HEK293 (cell line): Measurements from ENCODE around the gene FZD1.

Source experiments
- CTCF ChIA-PET: fragments of 350-600 bp; formaldehyde crosslinking; extraction: SDS; loops from one replicate; lab custom pipeline; 2021; ENCODE audit warnings: antibody characterized with exemption; lab: Yijun Ruan, JAX
- POLR2A ChIA-PET: fragments of 300-600 bp; formaldehyde crosslinking; extraction: SDS; loops from one replicate; lab custom pipeline; 2020; ENCODE audit warnings: antibody characterized with exemption, inconsistent platforms; lab: Yijun Ruan, JAX
- H3K27ac ChIP-seq: fragments of 200-500 bp; sonication (Bioruptor generic); 2 replicates; pipeline ENCODE4 v1.5.1; 2014; ENCODE audit warnings: low read depth, low read length, control low read depth, inconsistent platforms; ENCODE audit errors: extremely low read depth
- H3K36me3 ChIP-seq, 2 experiments: fragments of 200-500 bp in 1 of 2; sonication (Bioruptor generic) in 1 of 2; 1 replicate in 1 of 2; 2 replicates in 1 of 2; pipeline ENCODE4 v1.5.1; 2014 to 2017; ENCODE audit warnings: inconsistent platforms in 2 of 2, low read length in 2 of 2; ENCODE audit not compliant: control insufficient read depth in 2 of 2, insufficient read depth in 1 of 2
- H3K4me1 ChIP-seq: fragments of 200-500 bp; sonication (Bioruptor generic); 2 replicates; pipeline ENCODE4 v1.5.1; 2014; ENCODE audit warnings: mild to moderate bottlenecking, low read length, inconsistent platforms; ENCODE audit not compliant: control insufficient read depth, insufficient read depth
- H3K4me3 ChIP-seq: 2 replicates; pipeline ENCODE4 v1.5.1; 2011; ENCODE audit warnings: low read depth, mild to moderate bottlenecking, control low read depth, low read length, moderate library complexity
- H3K9me3 ChIP-seq: fragments of 200-500 bp; sonication (Bioruptor generic); 2 replicates; pipeline ENCODE4 v1.5.1; 2014; ENCODE audit warnings: low read depth, low read length, inconsistent platforms; ENCODE audit not compliant: control insufficient read depth, insufficient read depth
- IKZF3 ChIP-seq: fragments of 450-650 bp; IDR thresholded peaks from 2 replicates; pipeline ENCODE4 v1.5.0; 2018; ENCODE audit warnings: missing biosample characterization, mild to moderate bottlenecking, missing genetic modification characterization, moderate library complexity
- KLF10 ChIP-seq: fragments of 450-650 bp; IDR thresholded peaks from 2 replicates; pipeline ENCODE4 v1.5.1; 2018; ENCODE audit warnings: missing biosample characterization, mild to moderate bottlenecking, missing genetic modification characterization
- MEIS1 ChIP-seq: sonication (generic); formaldehyde crosslinking; IDR thresholded peaks from 2 replicates; pipeline ENCODE4 v1.8.1; 2022; ENCODE audit warnings: missing genetic modification reagents, mild to moderate bottlenecking, borderline replicate concordance
- PATZ1 ChIP-seq: fragments of 450-650 bp; formaldehyde crosslinking; IDR thresholded peaks from 2 replicates; pipeline ENCODE4 v1.5.1; 2016; ENCODE audit warnings: missing biosample characterization, missing genetic modification characterization
- PBX3 ChIP-seq: sonication (generic); formaldehyde crosslinking; IDR thresholded peaks from 2 replicates; pipeline ENCODE4 v1.8.1; 2022; ENCODE audit warnings: mild to moderate bottlenecking, moderate library complexity, missing genetic modification reagents
- YY1 ChIP-seq: fragments of 450-650 bp; formaldehyde crosslinking; IDR thresholded peaks from 2 replicates; pipeline ENCODE4 v1.5.1; 2018; ENCODE audit warnings: missing biosample characterization, missing genetic modification characterization
- ZBTB26 ChIP-seq: fragments of 450-650 bp; formaldehyde crosslinking; optimal IDR thresholded peaks from 2 replicates; pipeline ENCODE3; 2016; ENCODE audit warnings: missing biosample characterization, mild to moderate bottlenecking, missing genetic modification characterization
- ZBTB7A ChIP-seq: fragments of 450-650 bp; formaldehyde crosslinking; IDR thresholded peaks from 2 replicates; pipeline ENCODE4 v1.5.1; 2016; ENCODE audit warnings: low read depth, missing biosample characterization, missing genetic modification characterization
- ZNF132 ChIP-seq: fragments of 450-650 bp; formaldehyde crosslinking; IDR thresholded peaks from 2 replicates; pipeline ENCODE4 v1.5.1; 2017; ENCODE audit warnings: missing biosample characterization, missing genetic modification characterization, borderline replicate concordance
- ZNF18 ChIP-seq: fragments of 450-650 bp; formaldehyde crosslinking; IDR thresholded peaks from 2 replicates; pipeline ENCODE4 v1.5.1; 2016; ENCODE audit warnings: missing biosample characterization, missing genetic modification characterization
- ZNF341 ChIP-seq: fragments of 450-650 bp; formaldehyde crosslinking; IDR thresholded peaks from 2 replicates; pipeline ENCODE4; 2016; ENCODE audit warnings: low read depth, missing biosample characterization, missing genetic modification characterization
- ZNF777 ChIP-seq: fragments of 450-650 bp; formaldehyde crosslinking; IDR thresholded peaks from 2 replicates; pipeline ENCODE4 v1.5.1; 2017; ENCODE audit warnings: missing biosample characterization, missing genetic modification characterization, borderline replicate concordance
- ZNF837 ChIP-seq: fragments of 450-650 bp; formaldehyde crosslinking; IDR thresholded peaks from 2 replicates; pipeline ENCODE4 v1.5.1; 2016; ENCODE audit warnings: missing biosample characterization, missing genetic modification characterization

The FZD1 gene

GRCh38 chr7:91242097-91242844 is 22.0 kb upstream of the FZD1 start (continued):
- TF ChIP-seq ZBTB26 (tag by site-specific recombination) = no peak

GRCh38 chr7:91243591-91244301 is 20.5 kb upstream of the FZD1 start:
- no peak overlapping the region for H3K4me3 ChIP-seq
- H3K36me3 ChIP-seq = no peaks in the 10 kb centered on the region
- no peak for TF ChIP-seq KLF10
- TF ChIP-seq IKZF3 = no peak
- no peak for TF ChIP-seq ZNF18 (tag by site-specific recombination)
- TF ChIP-seq YY1 (tag by site-specific recombination) = no peak
- no peak for TF ChIP-seq ZBTB7A
- TF ChIP-seq PBX3 (CRISPR knock-in tag) = no peak
- TF ChIP-seq ZNF132 (tag by site-specific recombination) = no peak
- H3K4me1 ChIP-seq = no peaks in the 10 kb centered on the region
- no peak overlapping the region for H3K27ac ChIP-seq
- ChIA-PET POLR2A (no interaction called here), CTCF (interaction anchor here (0.6 to 1.2 kb wide), 2 partner anchors 15 to 1398 kb away, joined by 3 read pairs; no protein-coding TSS in a partner anchor)
- no peaks in the 10 kb centered on the region for H3K9me3 ChIP-seq

- TF ChIP-seq ZNF837 (tag by site-specific recombination) (no peak), ZNF341 (tag by site-specific recombination) (no peak), PATZ1 (no peak), MEIS1 (CRISPR knock-in tag) (no peak), ZNF777 (tag by site-specific recombination) (no peak)
- POLR2A ChIA-PET = no interaction called here
- CTCF ChIA-PET = no interaction called here
- Histone ChIP-seq H3K27ac (no peak overlapping the region), H3K9me3 (no peaks in the 10 kb centered on the region), H3K4me3 (no peak overlapping the region), H3K36me3 (no peaks in the 10 kb centered on the region), H3K4me1 (no peaks in the 10 kb centered on the region)
Measured at GRCh38 chr7:91247500-91247899, 16.7 kb upstream of the FZD1 start.
